GM23338 (cell line): ENCODE data around the gene ZMYM5. TPM values are rescaled to one million over a fixed set of nuclear protein-coding genes. Genes with fewer than 3 reads are reported as not detected.

Experiments
- ATAC-seq: fragments of 200-7000 bp; cut with Tn5 transposase; 3 replicates; pipeline ENCODE4 v1.9.1; 2020
- DNase-seq: peaks from one replicate; pipeline ENCODE4 v3.0.0-alpha.2; 2015; ENCODE audit warnings: low spot score
- H2AFZ ChIP-seq: fragments of 200-600 bp; sonication (generic); 2 replicates; pipeline ENCODE4 v1.8.0; 2016; ENCODE audit warnings: antibody characterized with exemption, mild to moderate bottlenecking, moderate library complexity
- H3F3A ChIP-seq: fragments of 200-600 bp; sonication (generic); replicated peaks from 2 replicates; pipeline ENCODE4 v1.8.0; 2017; ENCODE audit warnings: antibody characterized with exemption, mixed run types, low read depth
- H3K27ac ChIP-seq: fragments of 200-600 bp; sonication (generic); 2 replicates; pipeline ENCODE4 v1.6.1; 2016; ENCODE audit warnings: low read depth
- H3K27me3 ChIP-seq: fragments of 200-600 bp; sonication (generic); 2 replicates; pipeline ENCODE4 v1.8.0; 2016; ENCODE audit warnings: mild to moderate bottlenecking, mixed run types, moderate library complexity; ENCODE audit not compliant: insufficient read depth
- H3K36me3 ChIP-seq: fragments of 200-600 bp; sonication (generic); 2 replicates; pipeline ENCODE4 v1.8.0; 2016; ENCODE audit warnings: mild to moderate bottlenecking; ENCODE audit not compliant: insufficient read depth
- H3K4me1 ChIP-seq: fragments of 200-600 bp; sonication (generic); 2 replicates; pipeline ENCODE4 v1.8.0; 2016; ENCODE audit warnings: mild to moderate bottlenecking, moderate library complexity; ENCODE audit not compliant: insufficient read depth
- H3K4me2 ChIP-seq: fragments of 200-600 bp; sonication (generic); 2 replicates; pipeline ENCODE4 v1.7.1; 2017; ENCODE audit warnings: mixed run types
- H3K4me3 ChIP-seq: fragments of 200-600 bp; sonication (generic); 2 replicates; pipeline ENCODE4 v1.6.1; 2016; ENCODE audit warnings: mixed run types
- H3K79me2 ChIP-seq: fragments of 200-600 bp; sonication (generic); replicated peaks from 2 replicates; pipeline ENCODE4 v1.8.0; 2017; ENCODE audit warnings: mild to moderate bottlenecking; ENCODE audit not compliant: insufficient read depth
- H3K9me2 ChIP-seq: fragments of 200-600 bp; sonication (generic); 2 replicates; pipeline ENCODE4 v1.8.0; 2017; ENCODE audit not compliant: insufficient read depth
- H4K20me1 ChIP-seq: fragments of 200-600 bp; sonication (generic); replicated peaks from 2 replicates; pipeline ENCODE4 v1.8.0; 2017; ENCODE audit warnings: mild to moderate bottlenecking; ENCODE audit not compliant: insufficient read depth
- H3K27ac Mint-ChIP-seq: 2 replicates; pipeline ENCODE4 v1.8.0; 2020; ENCODE audit warnings: inconsistent platforms, mild to moderate bottlenecking, moderate library complexity, mixed read lengths
- H3K27me3 Mint-ChIP-seq: 3 replicates; pipeline ENCODE4 v1.8.0; 2022; ENCODE audit warnings: low read depth, mild to moderate bottlenecking, moderate library complexity, mixed read lengths, inconsistent platforms; ENCODE audit not compliant: insufficient read depth, poor library complexity
- H3K36me3 Mint-ChIP-seq: 3 replicates; pipeline ENCODE4 v1.8.0; 2021; ENCODE audit warnings: low read depth, mild to moderate bottlenecking, inconsistent platforms, moderate library complexity, mixed read lengths
- H3K4me1 Mint-ChIP-seq: 3 replicates; pipeline ENCODE4 v1.8.0; 2020; ENCODE audit warnings: mild to moderate bottlenecking, inconsistent platforms, mixed read lengths
- H3K4me3 Mint-ChIP-seq: 3 replicates; pipeline ENCODE4 v1.8.0; 2021; ENCODE audit warnings: moderate library complexity, mild to moderate bottlenecking, inconsistent platforms, mixed read lengths
- H3K9me3 Mint-ChIP-seq: 3 replicates; pipeline ENCODE4 v1.8.0; 2020; ENCODE audit warnings: moderate library complexity, mild to moderate bottlenecking, inconsistent platforms, mixed read lengths
- CTCF ChIP-seq, 2 experiments: fragments of 200-600 bp in 1 of 2; sonication (generic) in 1 of 2; conservative IDR thresholded peaks; 2 replicates each; pipeline versions ENCODE4 v1.5.1 to v1.6.1; 2016 to 2017; ENCODE audit warnings: antibody characterized with exemption in 2 of 2, low read depth in 2 of 2, mild to moderate bottlenecking in 2 of 2, moderate library complexity in 1 of 2
- EZH2phosphoT487 ChIP-seq: fragments of 200-600 bp; sonication (generic); IDR thresholded peaks from one replicate; pipeline ENCODE4 v1.8.1; 2018; ENCODE audit warnings: antibody characterized with exemption; ENCODE audit not compliant: unreplicated experiment
- NANOG ChIP-seq: IDR thresholded peaks from 2 replicates; pipeline ENCODE4 v1.6.1; 2016; ENCODE audit warnings: antibody characterized with exemption, borderline replicate concordance
- POLR2AphosphoS5 ChIP-seq: IDR thresholded peaks from 2 replicates; pipeline ENCODE4 v1.6.1; 2016; ENCODE audit warnings: antibody characterized with exemption, low read depth
- polyA plus RNA-seq: library from polyadenylated mRNA; unstranded; fragments of >200 nt; fragmentation: Nextera tagmentation; extraction: Ambion mirVana; gene quantifications from 2 replicates; pipeline ENCODE4 v1.2.1, GENCODE V29; 2016
- total RNA-seq: library from RNA; depleted of rRNA; stranded (reverse); fragments of >200 nt; shearing (Covaris generic); gene quantifications from 2 replicates; pipeline ENCODE4 v1.2.3, GENCODE V29; 2014
- TF ChIP-seq, protein P1 (sequence below): fragments of 250-450 bp; sonication (Bioruptor Pico); IDR thresholded peaks from 2 replicates; pipeline ENCODE4 v1.5.0; 2020; ENCODE audit warnings: mild to moderate bottlenecking, moderate library complexity

ZMYM5 gene
- total and polyA plus RNA-seq, 2 experiments from 2014 or later, result 11.2 to 17.2 TPM

- TF ChIP-seq, protein P1, sequence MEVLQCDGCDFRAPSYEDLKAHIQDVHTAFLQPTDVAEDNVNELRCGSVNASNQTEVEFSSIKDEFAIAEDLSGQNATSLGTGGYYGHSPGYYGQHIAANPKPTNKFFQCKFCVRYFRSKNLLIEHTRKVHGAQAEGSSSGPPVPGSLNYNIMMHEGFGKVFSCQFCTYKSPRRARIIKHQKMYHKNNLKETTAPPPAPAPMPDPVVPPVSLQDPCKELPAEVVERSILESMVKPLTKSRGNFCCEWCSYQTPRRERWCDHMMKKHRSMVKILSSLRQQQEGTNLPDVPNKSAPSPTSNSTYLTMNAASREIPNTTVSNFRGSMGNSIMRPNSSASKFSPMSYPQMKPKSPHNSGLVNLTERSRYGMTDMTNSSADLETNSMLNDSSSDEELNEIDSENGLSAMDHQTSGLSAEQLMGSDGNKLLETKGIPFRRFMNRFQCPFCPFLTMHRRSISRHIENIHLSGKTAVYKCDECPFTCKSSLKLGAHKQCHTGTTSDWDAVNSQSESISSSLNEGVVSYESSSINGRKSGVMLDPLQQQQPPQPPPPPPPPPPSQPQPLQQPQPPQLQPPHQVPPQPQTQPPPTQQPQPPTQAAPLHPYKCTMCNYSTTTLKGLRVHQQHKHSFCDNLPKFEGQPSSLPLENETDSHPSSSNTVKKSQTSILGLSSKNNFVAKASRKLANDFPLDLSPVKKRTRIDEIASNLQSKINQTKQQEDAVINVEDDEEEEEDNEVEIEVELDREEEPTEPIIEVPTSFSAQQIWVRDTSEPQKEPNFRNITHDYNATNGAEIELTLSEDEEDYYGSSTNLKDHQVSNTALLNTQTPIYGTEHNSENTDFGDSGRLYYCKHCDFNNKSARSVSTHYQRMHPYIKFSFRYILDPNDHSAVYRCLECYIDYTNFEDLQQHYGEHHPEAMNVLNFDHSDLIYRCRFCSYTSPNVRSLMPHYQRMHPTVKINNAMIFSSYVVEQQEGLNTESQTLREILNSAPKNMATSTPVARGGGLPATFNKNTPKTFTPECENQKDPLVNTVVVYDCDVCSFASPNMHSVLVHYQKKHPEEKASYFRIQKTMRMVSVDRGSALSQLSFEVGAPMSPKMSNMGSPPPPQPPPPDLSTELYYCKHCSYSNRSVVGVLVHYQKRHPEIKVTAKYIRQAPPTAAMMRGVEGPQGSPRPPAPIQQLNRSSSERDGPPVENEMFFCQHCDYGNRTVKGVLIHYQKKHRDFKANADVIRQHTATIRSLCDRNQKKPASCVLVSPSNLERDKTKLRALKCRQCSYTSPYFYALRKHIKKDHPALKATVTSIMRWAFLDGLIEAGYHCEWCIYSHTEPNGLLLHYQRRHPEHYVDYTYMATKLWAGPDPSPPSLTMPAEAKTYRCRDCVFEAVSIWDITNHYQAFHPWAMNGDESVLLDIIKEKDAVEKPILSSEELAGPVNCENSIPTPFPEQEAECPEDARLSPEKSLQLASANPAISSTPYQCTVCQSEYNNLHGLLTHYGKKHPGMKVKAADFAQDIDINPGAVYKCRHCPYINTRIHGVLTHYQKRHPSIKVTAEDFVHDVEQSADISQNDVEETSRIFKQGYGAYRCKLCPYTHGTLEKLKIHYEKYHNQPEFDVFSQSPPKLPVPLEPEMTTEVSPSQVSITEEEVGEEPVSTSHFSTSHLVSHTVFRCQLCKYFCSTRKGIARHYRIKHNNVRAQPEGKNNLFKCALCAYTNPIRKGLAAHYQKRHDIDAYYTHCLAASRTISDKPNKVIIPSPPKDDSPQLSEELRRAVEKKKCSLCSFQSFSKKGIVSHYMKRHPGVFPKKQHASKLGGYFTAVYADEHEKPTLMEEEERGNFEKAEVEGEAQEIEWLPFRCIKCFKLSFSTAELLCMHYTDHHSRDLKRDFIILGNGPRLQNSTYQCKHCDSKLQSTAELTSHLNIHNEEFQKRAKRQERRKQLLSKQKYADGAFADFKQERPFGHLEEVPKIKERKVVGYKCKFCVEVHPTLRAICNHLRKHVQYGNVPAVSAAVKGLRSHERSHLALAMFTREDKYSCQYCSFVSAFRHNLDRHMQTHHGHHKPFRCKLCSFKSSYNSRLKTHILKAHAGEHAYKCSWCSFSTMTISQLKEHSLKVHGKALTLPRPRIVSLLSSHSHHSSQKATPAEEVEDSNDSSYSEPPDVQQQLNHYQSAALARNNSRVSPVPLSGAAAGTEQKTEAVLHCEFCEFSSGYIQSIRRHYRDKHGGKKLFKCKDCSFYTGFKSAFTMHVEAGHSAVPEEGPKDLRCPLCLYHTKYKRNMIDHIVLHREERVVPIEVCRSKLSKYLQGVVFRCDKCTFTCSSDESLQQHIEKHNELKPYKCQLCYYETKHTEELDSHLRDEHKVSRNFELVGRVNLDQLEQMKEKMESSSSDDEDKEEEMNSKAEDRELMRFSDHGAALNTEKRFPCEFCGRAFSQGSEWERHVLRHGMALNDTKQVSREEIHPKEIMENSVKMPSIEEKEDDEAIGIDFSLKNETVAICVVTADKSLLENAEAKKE, result no peak
Observed at GRCh38 chr13:19818223-19818842, 45.1 kb downstream of the ZMYM5 start (continued).

- Histone ChIP-seq H4K20me1 (peaks cover 6% of the 10 kb centered on the region; the same call in 1 of the 2 replicates), H3K27me3 (no peaks in the 10 kb centered on the region), H3K4me1 (no peaks in the 10 kb centered on the region), H3F3A (0 out of 2 replicates have a peak, but pooled peaks cover 5% of the 10 kb centered on the region), H3K27ac (no peak overlapping the region), H3K79me2 (no peaks in the 10 kb centered on the region), H3K4me3 (no peak overlapping the region), H3K4me2 (no peak overlapping the region), H2AFZ (no peak overlapping the region), H3K36me3 (no peaks in the 10 kb centered on the region), H3K9me2 (no peaks in the 10 kb centered on the region)
- H3K36me3 Mint-ChIP-seq, result peaks cover 18% of the 10 kb centered on the region
- no peak for ATAC-seq
- peaks cover 9% of the 10 kb centered on the region; the same call in 2 of the 3 replicates for H3K9me3 Mint-ChIP-seq
- no peak overlapping the region for H3K4me3 Mint-ChIP-seq
- no peak overlapping the region for H3K27ac Mint-ChIP-seq
- TF ChIP-seq EZH2phosphoT487, result no peak
- no peak for TF ChIP-seq CTCF (conservative IDR thresholded peaks at IDR 0.05; ENCODE audit: low read depth in 2 of 2)
- TF ChIP-seq NANOG, result no peak
- no peak for TF ChIP-seq POLR2AphosphoS5
- DNase-seq, result no peak
- H3K4me1 Mint-ChIP-seq, result peaks cover 9% of the 10 kb centered on the region; the same call in 2 of the 3 replicates
- peaks cover 2% of the 10 kb centered on the region for H3K27me3 Mint-ChIP-seq
Observed at GRCh38 chr13:19817510-19818158, 45.8 kb downstream of the ZMYM5 start.
